Brain microvascular endothelial cell (primary cell): ENCODE measurements around the gene WDR11.

Experiments
- DNase-seq: peaks from one replicate; pipeline ENCODE4 v3.0.0-alpha.2; 2020
- H3K27ac ChIP-seq: fragments of 250-450 bp; sonication (Bioruptor Pico); 2 replicates; pipeline ENCODE4 v1.5.1; 2020; ENCODE audit warnings: mild to moderate bottlenecking, moderate library complexity
- H3K27me3 ChIP-seq: fragments of 250-450 bp; sonication (Bioruptor Pico); replicated peaks from 2 replicates; pipeline ENCODE4 v1.5.1; 2020; ENCODE audit warnings: mild to moderate bottlenecking
- H3K36me3 ChIP-seq: fragments of 250-450 bp; sonication (Bioruptor Pico); replicated peaks from 2 replicates; pipeline ENCODE4 v1.5.1; 2020; ENCODE audit warnings: mild to moderate bottlenecking
- H3K4me3 ChIP-seq: 2 replicates; pipeline ENCODE4 v1.5.1; 2011; ENCODE audit warnings: low read depth, mild to moderate bottlenecking, control low read depth, low read length, moderate library complexity
- in situ Hi-C: cut with HindIII; loops from 2 replicates; pipeline ENCODE4 v1.10.0; 2017; ENCODE audit warnings: low sequenced_read_pairs, low pct_ligation_motif_present
- TF ChIP-seq, protein P1 (sequence below): IDR thresholded peaks from 2 replicates; pipeline ENCODE4 v1.5.1; 2011; ENCODE audit warnings: low read depth, mild to moderate bottlenecking, moderate library complexity, low read length, control low read depth, inconsistent platforms; ENCODE audit errors: missing control alignments

Gene WDR11

DNA sequence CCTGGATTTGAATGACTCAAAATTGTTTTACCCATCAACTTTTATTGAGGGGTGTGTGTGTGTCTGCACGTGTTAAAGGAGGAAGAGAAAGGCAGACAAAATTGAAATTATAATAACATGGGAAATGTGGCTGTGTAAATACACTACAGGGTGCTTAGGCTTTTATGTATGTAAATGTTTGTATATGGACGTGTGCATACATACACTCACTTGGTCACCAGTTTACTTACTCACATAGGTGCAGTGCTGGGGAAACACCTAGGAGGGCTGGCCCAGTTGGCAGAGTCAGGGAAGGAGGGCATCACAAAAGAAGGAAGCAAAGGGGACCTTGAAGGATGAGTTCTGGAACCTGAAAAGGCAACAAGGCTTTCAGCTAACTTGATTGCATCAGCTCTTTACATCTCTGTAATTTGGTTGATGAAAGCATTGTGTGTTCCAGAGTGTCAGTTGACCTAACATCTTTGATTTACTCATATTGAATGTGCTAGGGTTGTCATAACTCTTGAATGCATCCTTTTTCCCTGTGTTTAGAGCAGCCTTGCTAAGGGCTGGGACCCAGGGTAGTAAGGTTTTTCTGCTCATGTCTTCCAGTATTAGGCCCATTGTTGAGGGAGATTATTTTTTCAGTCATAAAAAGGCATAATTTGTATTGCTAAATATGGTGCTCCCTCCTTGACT lies 10.2 kb downstream of the WDR11 start:
- Histone ChIP-seq H3K27ac (no peak overlapping the region), H3K4me3 (no peak overlapping the region), H3K27me3 (no peaks in the 10 kb centered on the region), H3K36me3 (peaks cover 24% of the 10 kb centered on the region)
- in situ Hi-C loops, result no loop called here
- DNase-seq, result no peak
- TF ChIP-seq, protein P1, sequence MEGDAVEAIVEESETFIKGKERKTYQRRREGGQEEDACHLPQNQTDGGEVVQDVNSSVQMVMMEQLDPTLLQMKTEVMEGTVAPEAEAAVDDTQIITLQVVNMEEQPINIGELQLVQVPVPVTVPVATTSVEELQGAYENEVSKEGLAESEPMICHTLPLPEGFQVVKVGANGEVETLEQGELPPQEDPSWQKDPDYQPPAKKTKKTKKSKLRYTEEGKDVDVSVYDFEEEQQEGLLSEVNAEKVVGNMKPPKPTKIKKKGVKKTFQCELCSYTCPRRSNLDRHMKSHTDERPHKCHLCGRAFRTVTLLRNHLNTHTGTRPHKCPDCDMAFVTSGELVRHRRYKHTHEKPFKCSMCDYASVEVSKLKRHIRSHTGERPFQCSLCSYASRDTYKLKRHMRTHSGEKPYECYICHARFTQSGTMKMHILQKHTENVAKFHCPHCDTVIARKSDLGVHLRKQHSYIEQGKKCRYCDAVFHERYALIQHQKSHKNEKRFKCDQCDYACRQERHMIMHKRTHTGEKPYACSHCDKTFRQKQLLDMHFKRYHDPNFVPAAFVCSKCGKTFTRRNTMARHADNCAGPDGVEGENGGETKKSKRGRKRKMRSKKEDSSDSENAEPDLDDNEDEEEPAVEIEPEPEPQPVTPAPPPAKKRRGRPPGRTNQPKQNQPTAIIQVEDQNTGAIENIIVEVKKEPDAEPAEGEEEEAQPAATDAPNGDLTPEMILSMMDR, result no peak

DNA sequence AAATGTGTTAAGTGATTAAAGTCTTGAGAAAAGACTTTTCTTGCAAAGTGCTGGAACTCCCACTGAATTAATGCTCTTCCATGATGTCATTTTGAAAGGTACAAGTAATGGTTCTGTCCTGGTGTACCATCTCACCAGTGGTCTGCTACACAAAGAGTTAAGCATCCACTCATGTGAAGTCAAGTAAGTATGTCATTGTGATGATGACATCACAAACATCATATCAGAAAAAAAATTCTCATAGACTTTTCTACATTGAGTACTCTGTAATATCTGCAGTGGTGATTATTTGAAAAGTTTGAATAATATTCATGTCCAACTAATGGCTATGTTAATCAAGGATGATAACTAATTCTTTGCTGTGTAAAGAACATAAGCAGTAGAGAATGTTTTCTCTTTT lies 22.6 kb downstream of the WDR11 start:
- in situ Hi-C loops, result no loop called here
- Histone ChIP-seq H3K27me3 (no peaks in the 10 kb centered on the region), H3K27ac (no peak overlapping the region), H3K4me3 (no peak overlapping the region), H3K36me3 (peaks cover 20% of the 10 kb centered on the region)
- no peak for DNase-seq
- TF ChIP-seq, protein P1, result no peak

DNA sequence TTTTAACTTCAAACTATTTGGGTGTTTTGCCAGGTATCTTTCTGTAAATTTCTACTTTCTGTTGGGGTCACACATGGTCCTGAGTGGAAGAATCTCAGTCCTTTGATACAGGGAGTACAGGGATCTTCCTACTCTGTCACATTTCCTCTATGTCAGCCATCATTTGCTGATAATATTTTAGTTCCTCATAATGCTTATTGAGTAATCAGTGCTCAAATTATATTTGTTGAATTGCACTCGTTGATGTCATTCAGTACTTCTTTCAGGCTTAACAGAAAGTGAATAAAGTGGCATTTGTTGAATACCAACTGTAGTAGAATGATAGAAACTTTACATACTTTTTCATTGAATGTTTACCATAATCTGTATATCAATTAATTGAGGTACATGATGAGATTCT lies 31.9 kb downstream of the WDR11 start:
- peaks cover 22% of the 10 kb centered on the region for H3K36me3 ChIP-seq
- H3K4me3 ChIP-seq, result no peak overlapping the region
- in situ Hi-C loops, result no loop called here
- no peak overlapping the region for H3K27ac ChIP-seq
- TF ChIP-seq, protein P1, result no peak
- H3K27me3 ChIP-seq, result no peaks in the 10 kb centered on the region
- DNase-seq, result no peak

DNA sequence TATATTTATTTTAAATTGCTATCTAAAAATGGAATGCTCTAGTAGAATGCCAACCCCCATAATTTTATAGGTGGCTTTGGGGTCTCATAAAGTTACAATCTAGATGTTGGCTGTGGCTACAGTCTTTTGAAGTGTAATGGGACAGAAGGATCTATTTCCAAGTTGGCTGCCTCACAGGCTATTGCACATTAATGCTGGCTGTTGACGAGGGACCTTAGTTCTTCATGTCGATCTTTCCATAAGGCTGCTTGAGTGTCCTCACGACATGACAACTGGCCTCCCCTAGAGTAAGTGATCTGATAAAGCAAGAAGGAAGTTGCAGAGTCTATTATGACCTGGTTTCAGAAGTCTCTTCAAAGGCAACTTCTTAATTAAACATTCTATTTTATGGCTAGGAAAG lies 36.3 kb downstream of the WDR11 start:
- Histone ChIP-seq H3K4me3 (no peak overlapping the region), H3K36me3 (peaks cover 33% of the 10 kb centered on the region), H3K27me3 (no peaks in the 10 kb centered on the region), H3K27ac (no peak overlapping the region)
- TF ChIP-seq, protein P1, result no peak
- in situ Hi-C loops, result no loop called here
- DNase-seq, result no peak

DNA sequence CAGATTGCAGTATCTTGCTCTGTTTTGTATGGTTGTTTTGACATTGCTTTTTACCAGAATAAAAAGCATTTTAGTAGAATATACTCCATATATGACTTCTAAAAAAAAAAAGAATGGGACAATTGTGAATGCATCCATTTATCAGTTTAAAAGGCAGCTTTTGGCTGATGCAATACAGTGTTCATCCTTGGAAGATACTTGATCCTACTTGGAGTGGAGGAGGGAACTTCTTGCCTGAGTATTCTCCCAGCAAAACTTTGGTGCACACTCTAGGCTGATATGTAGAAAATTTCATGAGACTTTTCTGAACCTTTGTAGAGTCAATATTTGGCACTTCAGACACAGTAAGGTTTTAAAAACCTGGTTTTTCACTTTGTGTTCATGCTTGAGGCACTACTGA lies 40.2 kb downstream of the WDR11 start:
- in situ Hi-C loops, result no loop called here
- no peaks in the 10 kb centered on the region for H3K27me3 ChIP-seq
- no peak overlapping the region for H3K27ac ChIP-seq
- no peak for DNase-seq
- no peak overlapping the region for H3K4me3 ChIP-seq
- peaks cover 20% of the 10 kb centered on the region for H3K36me3 ChIP-seq
- TF ChIP-seq, protein P1, result no peak

DNA sequence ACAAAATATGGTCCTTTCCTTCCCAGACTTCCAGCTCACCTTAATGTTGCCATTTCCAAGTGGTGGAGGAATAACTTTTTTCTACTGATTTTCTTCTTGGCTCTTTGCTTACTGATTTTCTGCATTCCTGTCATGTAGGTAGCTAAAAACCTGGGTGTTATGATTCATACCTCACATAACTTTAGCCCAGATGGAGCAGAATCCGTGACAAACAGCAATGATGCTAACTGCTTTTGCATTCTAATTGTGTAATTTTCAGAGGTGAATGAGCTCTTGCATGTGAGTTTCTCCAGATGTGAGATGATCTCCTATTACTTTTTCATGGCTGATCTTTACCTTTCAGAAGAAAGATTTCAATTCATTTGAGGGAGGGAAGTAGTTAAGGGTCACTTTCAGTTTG lies 43.4 kb downstream of the WDR11 start:
- no peak overlapping the region for H3K4me3 ChIP-seq

More for the DNA sequence above, 43.4 kb downstream of the WDR11 start:
- TF ChIP-seq, protein P1, result no peak
- Histone ChIP-seq H3K27ac (no peak overlapping the region), H3K36me3 (peaks cover 10% of the 10 kb centered on the region), H3K27me3 (no peaks in the 10 kb centered on the region)
- no peak for DNase-seq
- in situ Hi-C loops, result no loop called here
